Measurements from ENCODE around the gene PAK5.

The PAK5 gene

GRCh38 chr20:9794831-9795230 is 44.0 kb downstream of the PAK5 start:
- Histone ChIP-seq H3K4me3 (no peak overlapping the region), H3K27ac (no peak overlapping the region)

GRCh38 chr20:9792674-9793073 is 46.2 kb downstream of the PAK5 start:
- H3K27ac ChIP-seq: no peak overlapping the region
- H3K4me3 ChIP-seq: no peak overlapping the region

- no peak overlapping the region for H3K4me3 ChIP-seq
- no peak overlapping the region for H3K27ac ChIP-seq
Observed at GRCh38 chr20:9789131-9789530, 49.7 kb downstream of the PAK5 start.

GRCh38 chr20:9775176-9775575 is 63.7 kb downstream of the PAK5 start:
- H3K4me3 ChIP-seq: no peak overlapping the region
- no peak overlapping the region for H3K27ac ChIP-seq

GRCh38 chr20:9769954-9770353 is 68.9 kb downstream of the PAK5 start:
- Histone ChIP-seq H3K4me3 (no peak overlapping the region), H3K27ac (no peak overlapping the region)

GRCh38 chr20:9761476-9761875 is 77.4 kb downstream of the PAK5 start:
- no peak overlapping the region for H3K4me3 ChIP-seq
- no peak overlapping the region for H3K27ac ChIP-seq

- no peak overlapping the region for H3K27ac ChIP-seq
Observed at GRCh38 chr20:9759392-9759791, 79.5 kb downstream of the PAK5 start.

GRCh38 chr20:9758752-9759151 is 80.1 kb downstream of the PAK5 start:
- no peak overlapping the region for H3K27ac ChIP-seq
- H3K4me3 ChIP-seq: no peak overlapping the region

More at GRCh38 chr20:9759392-9759791, 79.5 kb downstream of the PAK5 start:
- no peak overlapping the region for H3K4me3 ChIP-seq

GRCh38 chr20:9756660-9757059 is 82.2 kb downstream of the PAK5 start:
- H3K4me3 ChIP-seq: no peak overlapping the region

GRCh38 chr20:9755301-9755700 is 83.6 kb downstream of the PAK5 start:
- H3K4me3 ChIP-seq: no peak overlapping the region
- no peak overlapping the region for H3K27ac ChIP-seq

More at GRCh38 chr20:9756660-9757059, 82.2 kb downstream of the PAK5 start:
- H3K27ac ChIP-seq: no peak overlapping the region

GRCh38 chr20:9744551-9744950 is 94.3 kb downstream of the PAK5 start:
- no peak overlapping the region for H3K4me3 ChIP-seq

GRCh38 chr20:9743871-9744270 is 95.0 kb downstream of the PAK5 start:
- no peak overlapping the region for H3K4me3 ChIP-seq
- no peak overlapping the region for H3K27ac ChIP-seq

More at GRCh38 chr20:9744551-9744950, 94.3 kb downstream of the PAK5 start:
- H3K27ac ChIP-seq: no peak overlapping the region

GRCh38 chr20:9742821-9743220 is 96.1 kb downstream of the PAK5 start:
- Histone ChIP-seq H3K4me3 (no peak overlapping the region), H3K27ac (no peak overlapping the region)

GRCh38 chr20:9741996-9742395 is 96.9 kb downstream of the PAK5 start:
- no peak overlapping the region for H3K27ac ChIP-seq
- no peak overlapping the region for H3K4me3 ChIP-seq

- Histone ChIP-seq H3K4me3 (no peak overlapping the region), H3K27ac (no peak overlapping the region)
Observed at GRCh38 chr20:9740486-9740885, 98.4 kb downstream of the PAK5 start.

- Histone ChIP-seq H3K4me3 (no peak overlapping the region), H3K27ac (no peak overlapping the region)
Observed at GRCh38 chr20:9739991-9740390, 98.9 kb downstream of the PAK5 start.

GRCh38 chr20:9736373-9736772 is 102.5 kb downstream of the PAK5 start:
- H3K4me3 ChIP-seq: no peak overlapping the region
- H3K27ac ChIP-seq: no peak overlapping the region

GRCh38 chr20:9723501-9724202 is 115.2 kb downstream of the PAK5 start:
- no peak overlapping the region for H3K4me3 ChIP-seq
- H3K27ac ChIP-seq: no peak overlapping the region

- no peak overlapping the region for H3K27ac ChIP-seq
- H3K4me3 ChIP-seq: no peak overlapping the region
Observed at GRCh38 chr20:9711872-9712271, 127.0 kb downstream of the PAK5 start.

GRCh38 chr20:9710685-9711084 is 128.2 kb downstream of the PAK5 start:
- H3K27ac ChIP-seq: no peak overlapping the region
- H3K4me3 ChIP-seq: no peak overlapping the region

GRCh38 chr20:9705722-9706476 is 133.0 kb downstream of the PAK5 start:
- Histone ChIP-seq H3K4me3 (no peak overlapping the region), H3K27ac (no peak overlapping the region)
